COLO668 (cell line): ENCODE data around the gene USB1.

Experiments
- DNase-seq: peaks from one replicate; lab custom pipeline; 2025; ENCODE audit not compliant: unreplicated experiment; lab: John Stamatoyannopoulos, UW

The USB1 gene

GRCh38 chr16:58046054-58046881 lies 45.1 kb downstream of the USB1 start:
- DNase-seq = no peak

GRCh38 chr16:58046936-58047335 lies 45.7 kb downstream of the USB1 start:
- DNase-seq = no peak

GRCh38 chr16:58047557-58048348 lies 46.5 kb downstream of the USB1 start:
- DNase-seq = no peak

GRCh38 chr16:58048494-58049231 lies 47.5 kb downstream of the USB1 start:
- DNase-seq = no peak

GRCh38 chr16:58049232-58050185 lies 48.3 kb downstream of the USB1 start:
- DNase-seq = no peak

- DNase-seq = no peak
Measured at GRCh38 chr16:58051296-58051695, 50.1 kb downstream of the USB1 start.

GRCh38 chr16:58051821-58052603 lies 50.8 kb downstream of the USB1 start:
- DNase-seq = no peak

- DNase-seq = no peak
Measured at GRCh38 chr16:58053682-58054005, 52.4 kb downstream of the USB1 start.

- no peak for DNase-seq
Measured at GRCh38 chr16:58054289-58054688, 53.1 kb downstream of the USB1 start.

GRCh38 chr16:58056580-58056979 lies 55.4 kb downstream of the USB1 start:
- no peak for DNase-seq

GRCh38 chr16:58057121-58057520 lies 55.9 kb downstream of the USB1 start:
- no peak for DNase-seq

GRCh38 chr16:58057784-58058183 lies 56.6 kb downstream of the USB1 start:
- DNase-seq = no peak

GRCh38 chr16:58062821-58063220 lies 61.6 kb downstream of the USB1 start:
- no peak for DNase-seq

- DNase-seq = no peak
Measured at GRCh38 chr16:58063377-58064076, 62.3 kb downstream of the USB1 start.

- no peak for DNase-seq
Measured at GRCh38 chr16:58070585-58070984, 69.4 kb downstream of the USB1 start.
